ENCODE measurements around the gene GPR22.

Gene GPR22

GRCh38 chr7:107479303-107479702 lies 9.4 kb downstream of the GPR22 start:
- no peak overlapping the region for H3K27ac ChIP-seq (ENCODE audit: low read depth, low read length)
- no peaks in the 10 kb centered on the region for H3K4me1 ChIP-seq (ENCODE audit: control insufficient read depth, insufficient read depth, low read length)
- H3K9ac ChIP-seq (ENCODE audit: low read depth, low read length), result no peak overlapping the region
- H3K9me3 ChIP-seq (ENCODE audit: control insufficient read depth, insufficient read depth, low read length), result no peaks in the 10 kb centered on the region
- H3K36me3 ChIP-seq (ENCODE audit: control insufficient read depth, insufficient read depth, low read length), result no peaks in the 10 kb centered on the region
- no peaks in the 10 kb centered on the region for H3K27me3 ChIP-seq (ENCODE audit: control insufficient read depth, insufficient read depth, low read length)
- no peak overlapping the region for H3K4me3 ChIP-seq (ENCODE audit: low read depth, low read length)

- Histone ChIP-seq H3K27ac (ENCODE audit: low read depth, low read length) (no peak overlapping the region), H3K4me3 (ENCODE audit: low read depth, low read length) (no peak overlapping the region), H3K9me3 (ENCODE audit: control insufficient read depth, insufficient read depth, low read length) (no peaks in the 10 kb centered on the region)
These were observed 11.1 kb downstream of the GPR22 start for GRCh38 chr7:107480932-107481331.

GRCh38 chr7:107482571-107482970 lies 12.7 kb downstream of the GPR22 start:
- H3K36me3 ChIP-seq (ENCODE audit: control insufficient read depth, insufficient read depth, low read length), result no peaks in the 10 kb centered on the region
- H3K9me3 ChIP-seq (ENCODE audit: control insufficient read depth, insufficient read depth, low read length), result no peaks in the 10 kb centered on the region
- no peak overlapping the region for H3K4me3 ChIP-seq (ENCODE audit: low read depth, low read length)
- H3K27me3 ChIP-seq (ENCODE audit: control insufficient read depth, insufficient read depth, low read length), result no peaks in the 10 kb centered on the region
- H3K27ac ChIP-seq (ENCODE audit: low read depth, low read length), result no peak overlapping the region
- no peaks in the 10 kb centered on the region for H3K4me1 ChIP-seq (ENCODE audit: control insufficient read depth, insufficient read depth, low read length)
- no peak overlapping the region for H3K9ac ChIP-seq (ENCODE audit: low read depth, low read length)

More at GRCh38 chr7:107480932-107481331, 11.1 kb downstream of the GPR22 start:
- Histone ChIP-seq H3K36me3 (ENCODE audit: control insufficient read depth, insufficient read depth, low read length) (no peaks in the 10 kb centered on the region), H3K9ac (ENCODE audit: low read depth, low read length) (no peak overlapping the region), H3K4me1 (ENCODE audit: control insufficient read depth, insufficient read depth, low read length) (no peaks in the 10 kb centered on the region), H3K27me3 (ENCODE audit: control insufficient read depth, insufficient read depth, low read length) (no peaks in the 10 kb centered on the region)

- no peak overlapping the region for H3K9ac ChIP-seq (ENCODE audit: low read depth, low read length)
- no peaks in the 10 kb centered on the region for H3K27me3 ChIP-seq (ENCODE audit: control insufficient read depth, insufficient read depth, low read length)
- no peak overlapping the region for H3K27ac ChIP-seq (ENCODE audit: low read depth, low read length)
- H3K9me3 ChIP-seq (ENCODE audit: control insufficient read depth, insufficient read depth, low read length), result no peaks in the 10 kb centered on the region
- no peak overlapping the region for H3K4me3 ChIP-seq (ENCODE audit: low read depth, low read length)
- no peaks in the 10 kb centered on the region for H3K4me1 ChIP-seq (ENCODE audit: control insufficient read depth, insufficient read depth, low read length)
- no peaks in the 10 kb centered on the region for H3K36me3 ChIP-seq (ENCODE audit: control insufficient read depth, insufficient read depth, low read length)
These were observed 16.2 kb downstream of the GPR22 start for GRCh38 chr7:107486041-107486440.

- H3K9ac ChIP-seq (ENCODE audit: low read depth, low read length), result no peak overlapping the region
- H3K36me3 ChIP-seq (ENCODE audit: control insufficient read depth, insufficient read depth, low read length), result no peaks in the 10 kb centered on the region
- H3K27ac ChIP-seq (ENCODE audit: low read depth, low read length), result no peak overlapping the region
- no peaks in the 10 kb centered on the region for H3K27me3 ChIP-seq (ENCODE audit: control insufficient read depth, insufficient read depth, low read length)
- no peak overlapping the region for H3K4me3 ChIP-seq (ENCODE audit: low read depth, low read length)
- no peaks in the 10 kb centered on the region for H3K9me3 ChIP-seq (ENCODE audit: control insufficient read depth, insufficient read depth, low read length)
- no peaks in the 10 kb centered on the region for H3K4me1 ChIP-seq (ENCODE audit: control insufficient read depth, insufficient read depth, low read length)
These were observed 23.0 kb downstream of the GPR22 start for GRCh38 chr7:107492875-107493274.

- no peak overlapping the region for H3K9ac ChIP-seq (ENCODE audit: low read depth, low read length)
- H3K9me3 ChIP-seq (ENCODE audit: control insufficient read depth, insufficient read depth, low read length), result no peaks in the 10 kb centered on the region
- no peaks in the 10 kb centered on the region for H3K36me3 ChIP-seq (ENCODE audit: control insufficient read depth, insufficient read depth, low read length)
- no peak overlapping the region for H3K27ac ChIP-seq (ENCODE audit: low read depth, low read length)
- no peaks in the 10 kb centered on the region for H3K27me3 ChIP-seq (ENCODE audit: control insufficient read depth, insufficient read depth, low read length)
- no peak overlapping the region for H3K4me3 ChIP-seq (ENCODE audit: low read depth, low read length)
- no peaks in the 10 kb centered on the region for H3K4me1 ChIP-seq (ENCODE audit: control insufficient read depth, insufficient read depth, low read length)
These were observed 24.5 kb downstream of the GPR22 start for GRCh38 chr7:107494315-107494751.

GRCh38 chr7:107494884-107495283 lies 25.0 kb downstream of the GPR22 start:
- Histone ChIP-seq H3K4me3 (ENCODE audit: low read depth, low read length) (no peak overlapping the region), H3K27me3 (ENCODE audit: control insufficient read depth, insufficient read depth, low read length) (no peaks in the 10 kb centered on the region), H3K9ac (ENCODE audit: low read depth, low read length) (no peak overlapping the region), H3K9me3 (ENCODE audit: control insufficient read depth, insufficient read depth, low read length) (no peaks in the 10 kb centered on the region), H3K36me3 (ENCODE audit: control insufficient read depth, insufficient read depth, low read length) (no peaks in the 10 kb centered on the region), H3K27ac (ENCODE audit: low read depth, low read length) (no peak overlapping the region), H3K4me1 (ENCODE audit: control insufficient read depth, insufficient read depth, low read length) (no peaks in the 10 kb centered on the region)

- Histone ChIP-seq H3K9ac (ENCODE audit: low read depth, low read length) (no peak overlapping the region), H3K36me3 (ENCODE audit: control insufficient read depth, insufficient read depth, low read length) (no peaks in the 10 kb centered on the region), H3K4me1 (ENCODE audit: control insufficient read depth, insufficient read depth, low read length) (no peaks in the 10 kb centered on the region), H3K9me3 (ENCODE audit: control insufficient read depth, insufficient read depth, low read length) (no peaks in the 10 kb centered on the region), H3K4me3 (ENCODE audit: low read depth, low read length) (no peak overlapping the region), H3K27me3 (ENCODE audit: control insufficient read depth, insufficient read depth, low read length) (no peaks in the 10 kb centered on the region), H3K27ac (ENCODE audit: low read depth, low read length) (no peak overlapping the region)
These were observed 25.7 kb downstream of the GPR22 start for GRCh38 chr7:107495516-107495915.

- H3K27ac ChIP-seq (ENCODE audit: low read depth, low read length), result no peak overlapping the region
These were observed 29.9 kb downstream of the GPR22 start for GRCh38 chr7:107499731-107500130.

GRCh38 chr7:107501593-107501992 lies 31.7 kb downstream of the GPR22 start:
- Histone ChIP-seq H3K4me1 (ENCODE audit: control insufficient read depth, insufficient read depth, low read length) (no peaks in the 10 kb centered on the region), H3K4me3 (ENCODE audit: low read depth, low read length) (no peak overlapping the region), H3K27ac (ENCODE audit: low read depth, low read length) (no peak overlapping the region), H3K9ac (ENCODE audit: low read depth, low read length) (no peak overlapping the region), H3K9me3 (ENCODE audit: control insufficient read depth, insufficient read depth, low read length) (no peaks in the 10 kb centered on the region), H3K27me3 (ENCODE audit: control insufficient read depth, insufficient read depth, low read length) (no peaks in the 10 kb centered on the region), H3K36me3 (ENCODE audit: control insufficient read depth, insufficient read depth, low read length) (no peaks in the 10 kb centered on the region)

More at GRCh38 chr7:107499731-107500130, 29.9 kb downstream of the GPR22 start:
- no peaks in the 10 kb centered on the region for H3K9me3 ChIP-seq (ENCODE audit: control insufficient read depth, insufficient read depth, low read length)
- no peak overlapping the region for H3K9ac ChIP-seq (ENCODE audit: low read depth, low read length)
- no peaks in the 10 kb centered on the region for H3K36me3 ChIP-seq (ENCODE audit: control insufficient read depth, insufficient read depth, low read length)
- H3K27me3 ChIP-seq (ENCODE audit: control insufficient read depth, insufficient read depth, low read length), result no peaks in the 10 kb centered on the region
- H3K4me3 ChIP-seq (ENCODE audit: low read depth, low read length), result no peak overlapping the region
- no peaks in the 10 kb centered on the region for H3K4me1 ChIP-seq (ENCODE audit: control insufficient read depth, insufficient read depth, low read length)

- no peak overlapping the region for H3K9ac ChIP-seq (ENCODE audit: low read depth, low read length)
These were observed 32.3 kb downstream of the GPR22 start for GRCh38 chr7:107502154-107502553.

GRCh38 chr7:107502797-107503196 lies 32.9 kb downstream of the GPR22 start:
- H3K9ac ChIP-seq (ENCODE audit: low read depth, low read length), result no peak overlapping the region
- no peaks in the 10 kb centered on the region for H3K4me1 ChIP-seq (ENCODE audit: control insufficient read depth, insufficient read depth, low read length)
- no peak overlapping the region for H3K27ac ChIP-seq (ENCODE audit: low read depth, low read length)
- H3K4me3 ChIP-seq (ENCODE audit: low read depth, low read length), result no peak overlapping the region
- no peaks in the 10 kb centered on the region for H3K27me3 ChIP-seq (ENCODE audit: control insufficient read depth, insufficient read depth, low read length)
- H3K9me3 ChIP-seq (ENCODE audit: control insufficient read depth, insufficient read depth, low read length), result peaks cover 4% of the 10 kb centered on the region
- H3K36me3 ChIP-seq (ENCODE audit: control insufficient read depth, insufficient read depth, low read length), result no peaks in the 10 kb centered on the region

More at GRCh38 chr7:107502154-107502553, 32.3 kb downstream of the GPR22 start:
- no peaks in the 10 kb centered on the region for H3K9me3 ChIP-seq (ENCODE audit: control insufficient read depth, insufficient read depth, low read length)
- no peak overlapping the region for H3K27ac ChIP-seq (ENCODE audit: low read depth, low read length)
- H3K36me3 ChIP-seq (ENCODE audit: control insufficient read depth, insufficient read depth, low read length), result no peaks in the 10 kb centered on the region
- no peak overlapping the region for H3K4me3 ChIP-seq (ENCODE audit: low read depth, low read length)
- no peaks in the 10 kb centered on the region for H3K4me1 ChIP-seq (ENCODE audit: control insufficient read depth, insufficient read depth, low read length)
- H3K27me3 ChIP-seq (ENCODE audit: control insufficient read depth, insufficient read depth, low read length), result no peaks in the 10 kb centered on the region

Data from HUES48 (cell line).